Uterus (tissue), 4 donors: Measurements from ENCODE around the gene NFIL3. TPM values are rescaled to one million over a fixed set of nuclear protein-coding genes. Genes with fewer than 3 reads are reported as not detected.

ENCODE experiments used
- DNase-seq, 2 donors: peaks; one replicate each; pipeline ENCODE4 v3.0.0-alpha.2; 2019 to 2020
- H3K27ac ChIP-seq, 2 donors: fragments of 200-600 bp; sonication (generic); 1 replicate in 1 of 2; 2 replicates in 1 of 2; pipeline ENCODE4 v1.5.1; 2016 to 2018
- H3K27me3 ChIP-seq, 2 donors: fragments of 200-600 bp; sonication (generic); one replicate each; pipeline ENCODE4 v1.5.1; 2018 to 2019; ENCODE audit warnings: control low read depth in 1 of 2
- H3K36me3 ChIP-seq, 2 donors: fragments of 200-600 bp; sonication (generic); one replicate each; pipeline ENCODE4 v1.5.1; 2019; ENCODE audit warnings: control low read depth in 1 of 2
- H3K4me1 ChIP-seq, 2 donors: fragments of 200-600 bp; sonication (generic); one replicate each; pipeline ENCODE4 v1.5.1; 2018 to 2019; ENCODE audit warnings: control low read depth in 1 of 2
- H3K4me3 ChIP-seq, 2 donors: fragments of 200-600 bp; sonication (generic); 1 replicate in 1 of 2; 2 replicates in 1 of 2; pipeline ENCODE4 v1.5.1; 2018 to 2019; ENCODE audit warnings: mild to moderate bottlenecking in 1 of 2
- H3K9me3 ChIP-seq, 2 donors: fragments of 200-600 bp; sonication (generic); one replicate each; pipeline ENCODE4 v1.5.1; 2019; ENCODE audit warnings: control low read depth in 1 of 2
- CTCF ChIP-seq, 4 experiments: fragments of 200-600 bp in 2 of 4; fragments of 450-650 bp in 2 of 4; sonication (generic) in 2 of 4; IDR thresholded peaks; one replicate each; pipeline ENCODE4 v1.5.1; 2016 to 2019; ENCODE audit warnings: antibody characterized with exemption in 4 of 4, mild to moderate bottlenecking in 2 of 4, moderate library complexity in 1 of 4
- POLR2A ChIP-seq, 2 donors: fragments of 450-650 bp; IDR thresholded peaks; one replicate each; pipeline ENCODE4 v1.6.1; 2016; ENCODE audit warnings: antibody characterized with exemption in 2 of 2, mild to moderate bottlenecking in 1 of 2, moderate library complexity in 1 of 2
- intact Hi-C: fragments of 100-400 bp; cut with DNase I; formaldehyde crosslinking; loops from one replicate; pipeline ENCODE4 v1.15.1; 2023; ENCODE audit warnings: low total_unique reads
- total RNA-seq, 4 donors: library from RNA; depleted of rRNA in 3 of 4; stranded (reverse); fragments of >200 nt in 3 of 4; gene quantifications; one replicate each; pipeline versions ENCODE4 v1.1.0 to v1.2.4, GENCODE V29; 2014 to 2023
- donor health status: DM: yes; HTN: yes; CAD: no.

The NFIL3 gene
- total RNA-seq, 4 donors from 2014 or later: 28.5 to 74.7 (median 64.8) TPM

- H3K27ac ChIP-seq: no peak overlapping the region
- DNase-seq: no peak
- H3K4me1 ChIP-seq: peaks cover 0 to under 1% of the 10 kb centered on the region in 2 donors
- intact Hi-C loops: no loop called here
- H3K4me3 ChIP-seq: no peak overlapping the region
- H3K27me3 ChIP-seq: no peaks in the 10 kb centered on the region
- TF ChIP-seq POLR2A (IDR thresholded peaks at IDR 0.05) (no peak), CTCF (IDR thresholded peaks at IDR 0.05) (no peak)
- no peaks in the 10 kb centered on the region for H3K36me3 ChIP-seq
- H3K9me3 ChIP-seq: no peaks in the 10 kb centered on the region
These were observed 58.9 kb downstream of the NFIL3 start for GRCh38 chr9:91364702-91365101.

- intact Hi-C loops: no loop called here
- DNase-seq: no peak
- Histone ChIP-seq H3K27ac (no peak overlapping the region), H3K4me1 (peaks cover 0 to 3% of the 10 kb centered on the region in 2 donors), H3K4me3 (no peak overlapping the region), H3K36me3 (no peaks in the 10 kb centered on the region), H3K27me3 (no peaks in the 10 kb centered on the region), H3K9me3 (no peaks in the 10 kb centered on the region)
- no peak for TF ChIP-seq POLR2A (IDR thresholded peaks at IDR 0.05)
- TF ChIP-seq CTCF (IDR thresholded peaks at IDR 0.05): no peak
These were observed 59.6 kb downstream of the NFIL3 start for GRCh38 chr9:91364005-91364404.

GRCh38 chr9:91362051-91362611 is 61.5 kb downstream of the NFIL3 start:
- H3K27me3 ChIP-seq: no peaks in the 10 kb centered on the region
- H3K9me3 ChIP-seq: no peaks in the 10 kb centered on the region
- H3K36me3 ChIP-seq: no peaks in the 10 kb centered on the region
- peak overlapping the region; percentile 90 to 96 for H3K27ac ChIP-seq
- TF ChIP-seq CTCF (IDR thresholded peaks at IDR 0.05): no peak
- TF ChIP-seq POLR2A (IDR thresholded peaks at IDR 0.05): no peak
- H3K4me3 ChIP-seq: peak overlapping the region; percentile 93 to 97
- DNase-seq: no peak
- intact Hi-C loops: no loop called here
- H3K4me1 ChIP-seq: peaks cover 0 to 3% of the 10 kb centered on the region in 2 donors

GRCh38 chr9:91361291-91362050 is 62.2 kb downstream of the NFIL3 start, which contains the start of gene AUH:
Gene AUH (minus strand): TSS chr9:91361918. CDS start chr9:91361889, 29 bp downstream.
- Histone ChIP-seq H3K27me3 (no peaks in the 10 kb centered on the region), H3K36me3 (no peaks in the 10 kb centered on the region), H3K27ac (peak within 1 kb of the TSS; percentile 90 to 96), H3K4me1 (peaks cover 0 to 3% of the 10 kb centered on the region in 2 donors), H3K9me3 (no peaks in the 10 kb centered on the region), H3K4me3 (peak within 1 kb of the TSS; percentile 93 to 97)
- peak; percentile 80 to 92 for DNase-seq
- intact Hi-C loops: no loop called here
- TF ChIP-seq CTCF (IDR thresholded peaks at IDR 0.05) (peak in 2 of 4 experiments; percentile 1 to 26), POLR2A (IDR thresholded peaks at IDR 0.05) (peak; percentile 79 to 85)
